Right lobe of liver (tissue), 4 donors: ENCODE results near the gene CDH4.

Source experiments
- POLR2A ChIP-seq: fragments of 450-650 bp; IDR thresholded peaks from one replicate; pipeline ENCODE4 v1.6.1; 2017; ENCODE audit warnings: antibody characterized with exemption, mild to moderate bottlenecking
- TF ChIP-seq, protein P1 (sequence below), 4 donors: fragments of 200-600 bp in 3 of 4; fragments of 450-650 bp in 1 of 4; IDR thresholded peaks; one replicate each; pipeline versions ENCODE4 v1.5.1 to v1.8.0; 2016 to 2022; ENCODE audit warnings: antibody characterized with exemption in 4 of 4, mild to moderate bottlenecking in 2 of 4
- donor health status: DM: no; HTN: no; CAD: no.
- donor health status: DM: no; HTN: no; CAD: no.
- donor health status: DM: no; HTN: yes; CAD: no.

DNA sequence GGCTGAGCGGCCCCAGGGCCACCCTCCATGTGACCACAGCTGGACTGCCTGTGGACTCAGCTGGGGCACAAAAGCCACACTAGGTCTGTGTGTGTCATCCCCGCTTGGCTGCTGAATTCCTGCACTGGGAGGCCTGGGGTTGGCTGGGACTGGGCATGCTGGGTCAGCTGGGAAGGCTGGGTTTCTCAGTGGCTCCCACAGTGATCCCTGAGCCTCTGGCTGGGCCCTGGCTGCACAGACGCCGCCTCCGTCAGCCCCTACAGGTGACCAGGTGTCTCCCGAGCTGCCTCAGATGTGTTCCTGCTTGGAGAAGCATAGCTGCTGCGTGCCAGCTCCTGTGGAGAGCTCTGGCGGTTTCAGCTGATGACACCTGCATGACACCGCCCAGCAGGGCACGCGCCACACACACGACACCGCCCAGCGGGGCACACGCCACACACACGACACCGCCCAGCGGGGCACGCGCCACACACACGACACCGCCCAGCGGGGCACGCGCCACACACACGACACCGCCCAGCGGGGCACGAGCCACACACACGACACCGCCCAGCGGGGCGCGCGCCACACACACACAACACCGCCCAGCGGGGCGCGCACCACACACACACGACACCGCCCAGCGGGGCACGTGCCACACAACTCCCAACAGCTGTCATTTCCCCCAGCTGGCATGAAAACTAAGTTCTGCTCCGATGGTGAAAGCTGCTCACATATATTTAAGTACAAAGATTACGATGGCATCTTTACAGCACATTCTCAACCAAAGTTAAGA is 724.8 kb downstream of the CDH4 start:
- TF ChIP-seq, protein P1, sequence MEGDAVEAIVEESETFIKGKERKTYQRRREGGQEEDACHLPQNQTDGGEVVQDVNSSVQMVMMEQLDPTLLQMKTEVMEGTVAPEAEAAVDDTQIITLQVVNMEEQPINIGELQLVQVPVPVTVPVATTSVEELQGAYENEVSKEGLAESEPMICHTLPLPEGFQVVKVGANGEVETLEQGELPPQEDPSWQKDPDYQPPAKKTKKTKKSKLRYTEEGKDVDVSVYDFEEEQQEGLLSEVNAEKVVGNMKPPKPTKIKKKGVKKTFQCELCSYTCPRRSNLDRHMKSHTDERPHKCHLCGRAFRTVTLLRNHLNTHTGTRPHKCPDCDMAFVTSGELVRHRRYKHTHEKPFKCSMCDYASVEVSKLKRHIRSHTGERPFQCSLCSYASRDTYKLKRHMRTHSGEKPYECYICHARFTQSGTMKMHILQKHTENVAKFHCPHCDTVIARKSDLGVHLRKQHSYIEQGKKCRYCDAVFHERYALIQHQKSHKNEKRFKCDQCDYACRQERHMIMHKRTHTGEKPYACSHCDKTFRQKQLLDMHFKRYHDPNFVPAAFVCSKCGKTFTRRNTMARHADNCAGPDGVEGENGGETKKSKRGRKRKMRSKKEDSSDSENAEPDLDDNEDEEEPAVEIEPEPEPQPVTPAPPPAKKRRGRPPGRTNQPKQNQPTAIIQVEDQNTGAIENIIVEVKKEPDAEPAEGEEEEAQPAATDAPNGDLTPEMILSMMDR (IDR thresholded peaks at IDR 0.05) = no peak
- no peak for TF ChIP-seq POLR2A
